H1 (cell line): ENCODE measurements around the gene TFR2. TPM values are rescaled to one million over a fixed set of nuclear protein-coding genes. Genes with fewer than 3 reads are reported as not detected.

Source experiments
- CTCF ChIA-PET: fragments of 300-600 bp; sonication (Branson Sonifier 250); formaldehyde crosslinking; loops from one replicate; lab custom pipeline; 2021; ENCODE audit not compliant: partially characterized antibody; lab: Charles Lee
- POLR2A ChIA-PET: fragments of 300-600 bp; sonication (Branson Sonifier 250); formaldehyde crosslinking; loops from one replicate; lab custom pipeline; 2021; ENCODE audit warnings: inconsistent platforms; ENCODE audit not compliant: partially characterized antibody; lab: Charles Lee
- DNase-seq, 2 experiments: peaks; one replicate each; pipeline versions ENCODE4 v3.0.0 to v3.0.0-alpha.2; 2010 to 2022; ENCODE audit warnings: low spot score in 2 of 2, low read depth in 1 of 2, mixed read lengths in 1 of 2
- FAIRE-seq: peaks from 2 replicates; lab custom pipeline; 2011; peaks lifted over from hg19 to GRCh38; lab: Jason Lieb, UNC
- H2AFZ ChIP-seq: 2 replicates; pipeline ENCODE4 v1.8.1; 2012; ENCODE audit warnings: low read length, inconsistent platforms
- H2AK5ac ChIP-seq: 2 replicates; pipeline ENCODE4 v1.6.1; 2013; ENCODE audit warnings: low read depth, low read length
- H2BK120ac ChIP-seq: replicated peaks from 2 replicates; pipeline ENCODE3; 2013; ENCODE audit warnings: low read depth, low read length, inconsistent platforms
- H2BK12ac ChIP-seq: 2 replicates; pipeline ENCODE4 v1.6.1; 2013; ENCODE audit warnings: low read depth, low read length
- H2BK15ac ChIP-seq: 2 replicates; pipeline ENCODE4 v1.6.1; 2013; ENCODE audit warnings: low read length
- H2BK20ac ChIP-seq: 2 replicates; pipeline ENCODE4 v1.6.1; 2013; ENCODE audit warnings: low read length
- H2BK5ac ChIP-seq: 2 replicates; pipeline ENCODE4 v1.6.1; 2013; ENCODE audit warnings: low read depth, low read length
- H3K14ac ChIP-seq: 2 replicates; pipeline ENCODE4 v1.6.1; 2013; ENCODE audit warnings: inconsistent platforms; ENCODE audit not compliant: insufficient read length
- H3K18ac ChIP-seq: 2 replicates; pipeline ENCODE4 v1.6.1; 2013; ENCODE audit warnings: low read length; ENCODE audit errors: extremely low read depth
- H3K23ac ChIP-seq: 2 replicates; pipeline ENCODE4 v1.6.1; 2013; ENCODE audit warnings: inconsistent platforms; ENCODE audit not compliant: insufficient read length
- H3K23me2 ChIP-seq: 2 replicates; pipeline ENCODE4 v1.6.1; 2013; ENCODE audit warnings: low read depth, low read length
- H3K27ac ChIP-seq: 2 replicates; pipeline ENCODE4 v1.6.1; 2011; ENCODE audit warnings: low read depth, low read length, inconsistent platforms
- H3K27me3 ChIP-seq, 4 experiments: replicated peaks in 1 of 4; 1 replicate in 1 of 4; 2 replicates in 3 of 4; pipeline versions ENCODE4 v1.6.1 to v1.8.1; 2011 to 2013; ENCODE audit warnings: low read length in 3 of 4, mild to moderate bottlenecking in 3 of 4, inconsistent platforms in 2 of 4, mixed read lengths in 2 of 4, moderate library complexity in 1 of 4; ENCODE audit not compliant: control insufficient read depth in 3 of 4, insufficient read depth in 3 of 4; ENCODE audit errors: extremely low read depth in 1 of 4
- H3K36me3 ChIP-seq, 4 experiments: 2 replicates each; pipeline versions ENCODE4 v1.6.1 to v1.8.1; 2011 to 2013; ENCODE audit warnings: mild to moderate bottlenecking in 4 of 4, low read length in 3 of 4, moderate library complexity in 2 of 4, control low read depth in 1 of 4, inconsistent platforms in 1 of 4; ENCODE audit not compliant: insufficient read depth in 4 of 4, control insufficient read depth in 2 of 4
- H3K4ac ChIP-seq: replicated peaks from 2 replicates; pipeline ENCODE3; 2013; ENCODE audit warnings: low read length, low read depth, mixed read lengths, inconsistent platforms; ENCODE audit not compliant: insufficient read length
- H3K4me1 ChIP-seq, 4 experiments: replicated peaks in 1 of 4; 1 replicate in 1 of 4; 2 replicates in 3 of 4; pipeline versions ENCODE4 v1.6.1 to v1.8.1; 2011 to 2013; ENCODE audit warnings: low read length in 3 of 4, inconsistent platforms in 2 of 4, mixed read lengths in 1 of 4; ENCODE audit not compliant: insufficient read depth in 4 of 4, control insufficient read depth in 3 of 4
- H3K4me2 ChIP-seq, 2 experiments: 2 replicates each; pipeline versions ENCODE4 v1.6.1 to v1.8.1; 2011 to 2013; ENCODE audit warnings: low read depth in 2 of 2, low read length in 2 of 2, control low read depth in 1 of 2, inconsistent platforms in 1 of 2, mild to moderate bottlenecking in 1 of 2; ENCODE audit not compliant: insufficient read depth in 1 of 2
- H3K4me3 ChIP-seq, 4 experiments: fragments of 200-600, 300-600 bp in 1 of 4; sonication (generic), shearing (Covaris generic), sonication (Bioruptor Twin) in 1 of 4; 2 replicates each; pipeline versions ENCODE4 v1.5.1 to v1.8.1; 2011 to 2016; ENCODE audit warnings: low read length in 4 of 4, low read depth in 3 of 4, control low read depth in 2 of 4, inconsistent platforms in 2 of 4, mild to moderate bottlenecking in 2 of 4, mixed read lengths in 1 of 4, moderate library complexity in 1 of 4; ENCODE audit not compliant: insufficient read depth in 2 of 4; ENCODE audit errors: extremely low read depth in 1 of 4
- H3K56ac ChIP-seq: replicated peaks from 2 replicates; pipeline ENCODE3; 2013; ENCODE audit warnings: low read depth, mild to moderate bottlenecking, mixed read lengths, low read length, inconsistent platforms; ENCODE audit not compliant: insufficient read length
- H3K79me1 ChIP-seq: 2 replicates; pipeline ENCODE4 v1.6.1; 2013; ENCODE audit warnings: low read depth, low read length, control low read depth
- H3K79me2 ChIP-seq, 2 experiments: 2 replicates each; pipeline versions ENCODE4 v1.6.1 to v1.8.1; 2012 to 2013; ENCODE audit warnings: low read length in 2 of 2, mild to moderate bottlenecking in 2 of 2, inconsistent platforms in 1 of 2; ENCODE audit not compliant: insufficient read depth in 2 of 2, control insufficient read depth in 1 of 2
- H3K9ac ChIP-seq, 4 experiments: replicated peaks in 1 of 4; 1 replicate in 1 of 4; 2 replicates in 3 of 4; pipeline versions ENCODE4 v1.6.1 to v1.8.1; 2011 to 2013; ENCODE audit warnings: low read depth in 3 of 4, low read length in 3 of 4, control low read depth in 2 of 4, mild to moderate bottlenecking in 2 of 4, moderate library complexity in 2 of 4, inconsistent platforms in 1 of 4; ENCODE audit errors: extremely low read depth in 1 of 4
- H3K9me3 ChIP-seq, 2 experiments: 2 replicates each; pipeline versions ENCODE4 v1.6.1 to v1.8.1; 2012 to 2013; ENCODE audit warnings: mild to moderate bottlenecking in 2 of 2, moderate library complexity in 2 of 2, control low read depth in 1 of 2, inconsistent platforms in 1 of 2, low read depth in 1 of 2, low read length in 1 of 2, mixed read lengths in 1 of 2; ENCODE audit not compliant: insufficient read depth in 2 of 2
- H4K20me1 ChIP-seq, 2 experiments: replicated peaks in 1 of 2; 2 replicates each; pipeline versions ENCODE3 to v1.8.1; 2011 to 2013; ENCODE audit warnings: inconsistent platforms in 2 of 2, low read length in 2 of 2, mild to moderate bottlenecking in 1 of 2; ENCODE audit not compliant: insufficient read depth in 2 of 2, control insufficient read depth in 1 of 2
- H4K5ac ChIP-seq: 2 replicates; pipeline ENCODE4 v1.6.1; 2013; ENCODE audit warnings: low read length, low read depth, mixed read lengths, inconsistent platforms; ENCODE audit not compliant: insufficient read length
- H4K8ac ChIP-seq: 2 replicates; pipeline ENCODE4 v1.8.0; 2013; ENCODE audit warnings: mild to moderate bottlenecking, moderate library complexity, low read length, inconsistent platforms; ENCODE audit not compliant: insufficient read depth; ENCODE audit errors: extremely low read depth
- H4K91ac ChIP-seq: replicated peaks from 2 replicates; pipeline ENCODE3; 2013; ENCODE audit warnings: low read length, mixed read lengths, inconsistent platforms; ENCODE audit not compliant: insufficient read length
- CTCF ChIP-seq, 3 experiments: IDR thresholded peaks; 1 replicate in 2 of 3; 2 replicates in 1 of 3; pipeline versions ENCODE4 v1.5.1 to v1.6.1; 2011; ENCODE audit warnings: low read length in 3 of 3, mild to moderate bottlenecking in 3 of 3, inconsistent platforms in 2 of 3, low read depth in 1 of 3, moderate library complexity in 1 of 3; ENCODE audit not compliant: insufficient read depth in 1 of 3; ENCODE audit errors: control extremely low read depth in 1 of 3
- MAFK ChIP-seq: IDR thresholded peaks from 2 replicates; pipeline ENCODE4 v1.6.1; 2012; ENCODE audit warnings: low read depth, mild to moderate bottlenecking, improper control_type of control experiment, low read length
- RAD21 ChIP-seq, 2 experiments: IDR thresholded peaks in 1 of 2; conservative IDR thresholded peaks in 1 of 2; 2 replicates each; pipeline ENCODE4 v1.6.1; 2011; ENCODE audit warnings: low read depth in 2 of 2, low read length in 2 of 2, improper control_type of control experiment in 1 of 2, inconsistent platforms in 1 of 2, mild to moderate bottlenecking in 1 of 2, moderate library complexity in 1 of 2
- RBBP5 ChIP-seq: IDR thresholded peaks from 2 replicates; pipeline ENCODE4 v1.7.1; 2012; ENCODE audit warnings: low read depth, mild to moderate bottlenecking, inconsistent platforms, low read length, moderate library complexity, borderline replicate concordance
- SIN3A ChIP-seq, 2 experiments: IDR thresholded peaks in 1 of 2; conservative IDR thresholded peaks in 1 of 2; 2 replicates each; pipeline ENCODE4 v1.6.1; 2011 to 2012; ENCODE audit warnings: low read length in 2 of 2, improper control_type of control experiment in 1 of 2, low read depth in 1 of 2, mild to moderate bottlenecking in 1 of 2
- ZNF274 ChIP-seq: IDR thresholded peaks from 2 replicates; pipeline ENCODE4 v1.7.0; 2012; ENCODE audit warnings: low read length, borderline replicate concordance; ENCODE audit errors: extremely low read depth
- WGBS, 2 experiments: shearing (Covaris generic) in 1 of 2; methylation state at CpG; one replicate each; pipeline versions ENCODE4 v1.1.6 to v1.1.7; 2013 to 2015; ENCODE audit warnings: low lambda C conversion rate in 2 of 2, mixed read lengths in 2 of 2, inconsistent platforms in 1 of 2, low coverage in 1 of 2, missing lambda C conversion rate in 1 of 2; ENCODE audit not compliant: insufficient replicate concordance in 2 of 2, insufficient coverage in 1 of 2, insufficient read length in 1 of 2; ENCODE audit errors: extremely low coverage in 1 of 2, missing lambda C conversion rate in 1 of 2; 5-methylcytosine and 5-hydroxymethylcytosine counted together
- polyA plus RNA-seq, 7 experiments: library from polyadenylated mRNA; depleted of rRNA in 3 of 7; stranded (reverse) in 5 of 7; unstranded in 2 of 7; fragments of >200 nt in 5 of 7; fragments of 200-250 nt in 2 of 7; gene quantifications; 1 replicate in 5 of 7; 2 replicates in 1 of 7; 4 replicates in 1 of 7; pipeline versions ENCODE4 v1.2.1 to v1.2.3, GENCODE V29; 2011 to 2013; ENCODE audit warnings: missing spikeins in 2 of 7, mixed read lengths in 2 of 7
- total RNA-seq: library from RNA; stranded (reverse); fragmentation: NEBNext Ultra II Directional; extraction: Animal tissue kit (Norgen Biotek cat#: 25700); gene quantifications from 2 replicates; pipeline ENCODE4 v1.2.1, GENCODE V29; 2021

TFR2 gene
- total and polyA plus RNA-seq, 2 of the 8 experiments (the other 6 are each of a cell fraction or from before 2014, with no cell fraction given): 4.6 to 5.7 TPM

GRCh38 chr7:100584683-100585510 lies 56.5 kb downstream of the TFR2 start:
- Histone ChIP-seq H3K4me3 (peak overlapping the region; percentile 80 to 88 (median 80)), H3K27ac (peak overlapping the region; percentile 86), H2AK5ac (0 out of 2 replicates have a peak overlapping the region, but pooled peaks have one; percentile 66), H3K9me3 (no peaks in the 10 kb centered on the region), H3K4me2 (peak overlapping the region; percentile 75 to 92), H3K36me3 (peaks cover 12 to 22% (median 17%) of the 10 kb centered on the region in 4 experiments), H4K91ac (no peak overlapping the region), H3K23ac (no peak overlapping the region), H2BK120ac (no peak overlapping the region), H3K79me1 (peaks cover 5% of the 10 kb centered on the region), H3K9ac (peak overlapping the region in 3 of 4 experiments; percentile 25 to 83 (median 64); a peak in 6 of 7 replicates), H3K4me1 (peaks cover 0 to 31% (median 17%) of the 10 kb centered on the region in 4 experiments; a peak in 6 of 7 replicates), H2BK15ac (peak overlapping the region; percentile 76; the same call in 1 of the 2 replicates), H3K18ac (peak overlapping the region; percentile 95), H3K56ac (no peak overlapping the region), H3K79me2 (peaks cover 0 to 11% of the 10 kb centered on the region in 2 experiments; a peak in 1 of 4 replicates), H3K23me2 (peaks cover 17% of the 10 kb centered on the region), H2AFZ (no peak overlapping the region), H4K8ac (no peak overlapping the region), H4K5ac (no peak overlapping the region), H3K27me3 (peaks cover 0 to 2% (median 0%) of the 10 kb centered on the region in 4 experiments; a peak in 1 of 7 replicates), H3K14ac (no peak overlapping the region), H2BK12ac (no peak overlapping the region; the same call in 1 of the 2 replicates), H2BK20ac (no peak overlapping the region), H4K20me1 (peaks cover 2 to 11% of the 10 kb centered on the region in 2 experiments), H2BK5ac (peak overlapping the region; percentile 96), H3K4ac (no peak overlapping the region)
- 7% methylated on average over 18 of the region's 20 CpGs; no CpG with 5 or more reads in 1 of the 2 experiments for WGBS, 2 experiments
- no peak for FAIRE-seq
- no peak for DNase-seq
- CTCF ChIA-PET: interaction anchor here (0.8 to 11.4 kb wide), 26 partner anchors 7 to 587 kb away, joined by 3 to 171 read pairs (median 4); partner anchors contain the start of genes POP7, SAP25 and ZCWPW1
- POLR2A ChIA-PET: interaction anchor here (0.9 to 10.0 kb wide), 31 partner anchors 7 to 267 kb away, joined by 3 to 172 read pairs (median 5); partner anchors contain the start of genes MEPCE, MOSPD3, PCOLCE and POP7
- TF ChIP-seq SIN3A (conservative IDR thresholded peaks at IDR 0.05 in 1 of 2, IDR thresholded peaks at IDR 0.05 in 1 of 2; ENCODE audit: low read depth in 1 of 2, low read length in 2 of 2): peak in 1 of 2 experiments; percentile 56; a peak in 1 of 4 replicates
- TF ChIP-seq ZNF274: no peak
- no peak for TF ChIP-seq CTCF (IDR thresholded peaks at IDR 0.05; ENCODE audit: control extremely low read depth in 1 of 3, insufficient read depth in 1 of 3, low read depth in 1 of 3, low read length in 3 of 3)
- TF ChIP-seq MAFK: no peak
- 0 out of 2 replicates have a peak, but pooled peaks have one; percentile 43 for TF ChIP-seq RBBP5
- no peak for TF ChIP-seq RAD21 (IDR thresholded peaks at IDR 0.05 in 1 of 2, conservative IDR thresholded peaks at IDR 0.05 in 1 of 2; ENCODE audit: low read depth in 2 of 2, low read length in 2 of 2)
